HG02973 (cell line): ENCODE results near the gene CRIM1.
A peak's percentile ranks its signal among the peaks of the same experiment; 100 is the strongest.

Experiments used
- ATAC-seq: cut with Tn5 transposase; IDR thresholded peaks from one replicate; pipeline ENCODE4 v1.9.1; 2021; ENCODE audit warnings: moderate library complexity; ENCODE audit not compliant: unreplicated experiment

The CRIM1 gene

GRCh38 chr2:36393738-36394256 is 38.2 kb downstream of the CRIM1 start:
- ATAC-seq: no peak

DNA sequence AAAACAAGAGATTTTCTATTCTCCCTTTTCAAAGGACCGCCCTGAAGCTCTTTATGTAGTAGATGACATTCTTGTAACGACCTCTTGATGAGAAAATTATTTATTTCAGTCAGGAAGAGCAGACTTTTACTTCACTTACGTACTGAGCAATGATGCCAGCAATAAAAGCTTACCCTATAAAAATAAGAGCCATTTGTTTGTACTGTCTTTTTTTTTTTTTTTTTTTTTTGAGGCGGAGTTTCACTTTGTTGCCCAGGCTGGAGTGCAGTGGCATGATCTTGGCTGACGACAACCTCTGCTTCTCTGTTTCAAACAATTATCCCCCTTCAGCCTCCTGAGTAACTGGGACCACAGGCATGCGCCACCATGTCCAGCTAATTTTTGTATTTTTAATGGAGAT is 39.2 kb downstream of the CRIM1 start:
- ATAC-seq: no peak

DNA sequence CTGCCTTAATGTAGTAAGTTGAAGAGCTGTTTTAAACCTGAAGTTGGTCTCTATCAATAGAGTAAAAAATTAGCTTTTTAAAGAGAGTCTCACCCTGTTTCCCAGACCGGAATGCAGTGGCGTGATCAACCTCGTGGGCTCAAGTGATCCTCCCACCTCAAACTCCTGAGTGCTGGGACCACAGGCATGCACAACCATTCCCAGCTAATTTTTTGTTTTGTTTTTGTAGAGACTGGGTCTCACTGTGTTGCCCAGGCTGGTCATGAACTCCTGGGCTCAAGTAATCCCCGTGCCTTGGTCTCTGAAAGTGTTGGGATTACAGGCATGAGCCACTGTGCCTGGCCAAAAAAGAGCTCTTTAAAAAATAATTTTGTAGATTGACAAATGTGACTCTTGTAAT is 40.3 kb downstream of the CRIM1 start:
- ATAC-seq: no peak

DNA sequence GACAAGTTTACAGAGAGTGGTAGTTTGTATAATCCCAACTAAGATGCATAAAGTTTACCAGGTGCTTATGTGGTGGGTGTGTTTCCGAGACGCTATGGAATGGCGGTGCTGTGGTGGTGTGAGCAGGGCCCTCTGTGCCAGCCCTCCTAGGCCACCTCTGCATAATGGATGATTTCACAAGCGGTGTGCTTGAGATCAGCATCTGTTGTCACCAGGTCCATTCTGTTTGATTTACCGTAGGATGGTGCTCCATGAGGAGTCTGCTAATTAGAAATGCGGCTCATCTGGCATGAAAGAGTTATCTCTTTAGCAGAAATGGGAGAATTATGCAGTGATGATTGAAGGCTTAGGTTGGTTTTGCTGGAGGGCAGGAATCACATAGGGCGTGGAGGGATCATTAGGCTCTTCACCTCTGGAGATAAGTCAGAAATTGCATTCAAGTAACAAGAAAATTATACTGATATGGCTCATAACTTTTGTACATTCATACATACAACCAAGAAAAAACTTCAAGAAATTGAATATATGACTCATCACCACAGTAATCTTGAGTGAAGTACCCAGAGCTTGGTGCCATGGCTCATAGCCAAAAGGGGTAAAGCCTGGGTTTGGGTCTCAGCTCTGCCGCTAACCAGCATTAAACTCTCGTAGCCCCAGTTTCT is 41.4 kb downstream of the CRIM1 start:
- no peak for ATAC-seq

DNA sequence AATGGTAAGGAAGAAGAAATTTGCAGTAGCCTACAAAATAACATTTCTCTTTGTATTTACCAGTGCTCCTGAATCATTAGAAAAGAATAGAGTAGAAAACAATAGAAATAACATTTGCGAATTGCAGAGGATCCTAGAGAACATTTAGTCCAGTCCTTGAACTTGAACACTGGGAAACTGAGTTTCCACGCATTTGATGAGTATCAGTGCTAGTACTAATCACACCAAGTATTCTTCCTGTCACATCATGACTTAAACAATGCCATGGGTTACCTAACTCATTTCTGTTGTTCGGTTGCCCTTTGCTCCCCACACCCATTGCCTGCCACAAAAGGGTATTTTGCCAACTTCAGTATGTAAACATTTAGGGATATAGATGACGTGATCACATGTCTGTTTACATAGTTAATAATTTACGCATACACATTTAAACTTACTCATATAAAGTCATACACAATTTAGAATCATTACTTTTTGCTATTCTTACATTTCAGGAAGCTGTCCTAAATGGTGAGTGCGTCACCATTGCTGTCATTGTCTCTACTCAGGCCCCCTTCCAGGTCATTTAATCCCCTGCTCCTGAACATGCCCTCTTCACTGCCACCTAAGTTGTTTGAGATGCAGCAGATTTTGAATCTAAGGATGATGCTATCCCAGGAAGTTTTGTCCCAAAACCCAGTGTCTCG is 42.3 kb downstream of the CRIM1 start:
- ATAC-seq: no peak

GRCh38 chr2:36399050-36399449 is 43.5 kb downstream of the CRIM1 start:
- ATAC-seq: no peak

DNA sequence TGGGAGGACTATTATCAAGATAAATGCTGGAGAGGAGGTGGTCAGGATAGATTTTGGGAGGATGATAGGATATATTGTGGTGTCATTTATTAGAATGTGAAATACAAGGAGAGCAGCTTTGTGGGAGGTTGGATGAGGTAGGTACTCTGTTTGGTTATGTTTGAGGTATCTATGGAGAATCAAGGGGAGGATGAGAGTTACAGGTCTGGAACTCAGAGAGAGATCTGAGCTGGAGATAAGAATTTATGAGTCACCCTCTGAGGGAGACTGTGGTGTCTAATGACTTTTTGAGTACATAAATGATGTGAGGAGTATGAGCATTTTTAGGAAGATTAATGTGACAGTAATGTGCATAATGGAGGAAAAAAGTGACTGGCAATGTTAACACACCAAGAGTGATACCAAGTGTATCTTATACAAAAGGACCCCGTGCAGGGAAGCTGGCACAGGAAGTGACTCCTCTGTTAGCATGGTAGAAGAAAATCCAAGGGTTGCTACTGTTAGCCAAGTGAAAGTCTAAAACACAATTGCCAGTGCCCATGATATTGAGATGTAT is 48.2 kb downstream of the CRIM1 start:
- peak; percentile 65 for ATAC-seq

GRCh38 chr2:36404318-36404717 is 48.7 kb downstream of the CRIM1 start:
- no peak for ATAC-seq

DNA sequence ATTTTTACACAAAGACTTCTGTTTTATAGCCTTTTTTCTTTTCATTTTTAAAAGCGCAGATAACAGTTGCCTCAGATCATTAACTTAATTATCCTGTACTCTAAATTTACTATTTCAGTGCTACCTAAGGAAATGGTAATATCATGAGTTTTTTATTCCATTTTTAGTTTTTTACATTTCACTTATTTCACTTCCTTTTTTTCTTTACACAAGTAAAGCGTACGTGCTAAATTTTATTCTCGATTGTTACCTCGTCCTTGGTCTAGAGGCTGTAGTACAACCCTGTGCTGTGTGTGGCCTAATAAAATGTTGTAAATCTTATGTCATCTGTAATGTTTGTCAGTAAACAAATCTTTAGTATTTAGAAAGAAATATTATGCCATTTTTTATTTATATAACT is 49.2 kb downstream of the CRIM1 start:
- ATAC-seq: no peak

DNA sequence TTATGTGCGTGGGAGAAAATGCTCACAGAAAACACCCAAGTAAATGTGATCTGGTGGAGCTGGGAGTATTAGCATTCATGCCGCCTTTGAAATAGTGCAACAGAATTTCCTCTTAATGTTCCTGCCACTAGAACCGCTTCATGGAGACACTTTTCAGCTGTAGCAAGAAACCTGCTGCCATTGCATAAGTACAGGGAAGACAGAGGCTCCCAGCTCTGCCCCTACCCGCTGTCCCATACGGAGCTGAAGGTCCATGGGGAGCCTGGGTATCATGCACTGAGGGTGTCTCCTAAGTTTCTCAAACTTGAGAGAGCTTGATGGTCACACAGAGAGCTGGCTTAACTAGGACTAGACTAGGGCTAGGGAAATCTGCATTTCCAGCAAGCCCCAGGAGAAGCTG is 49.6 kb downstream of the CRIM1 start:
- ATAC-seq: no peak

DNA sequence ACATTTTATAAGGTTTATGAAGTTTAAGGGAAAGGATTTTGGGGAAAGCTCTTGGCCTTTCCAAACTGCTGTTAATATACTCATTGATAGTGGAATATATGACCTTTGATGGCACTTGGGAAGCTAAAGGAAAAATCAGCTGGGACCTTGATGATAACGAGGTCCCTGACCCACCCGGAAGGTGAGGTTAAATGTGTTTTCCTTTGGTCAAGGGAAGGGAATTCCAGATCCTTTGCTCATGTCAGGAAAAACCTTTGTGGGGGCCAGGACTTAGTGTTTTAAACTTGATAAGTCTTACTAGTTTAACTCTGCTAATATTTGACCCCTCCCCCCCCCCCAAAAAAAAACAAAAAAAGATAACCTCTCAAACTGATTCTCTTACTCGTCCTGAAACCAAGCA is 50.7 kb downstream of the CRIM1 start:
- ATAC-seq: no peak

DNA sequence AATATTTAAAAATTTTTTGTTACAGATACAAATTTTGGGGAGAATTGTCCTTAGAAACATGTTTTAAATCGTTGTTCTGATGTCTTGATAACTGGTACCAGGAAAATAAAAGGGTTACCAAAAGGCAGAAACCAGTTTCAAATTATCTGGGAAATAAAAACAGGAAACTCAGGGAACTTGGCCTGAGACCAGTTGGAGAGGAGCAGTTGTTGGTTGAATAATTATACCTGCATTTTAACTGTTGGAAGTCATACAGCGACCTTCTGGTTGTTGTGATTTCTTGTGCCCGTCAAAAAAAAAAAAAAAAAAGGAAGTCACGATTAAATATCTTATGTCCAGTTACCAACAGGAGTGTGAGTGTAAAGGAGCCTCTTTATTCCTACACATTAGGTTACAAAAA is 51.8 kb downstream of the CRIM1 start:
- ATAC-seq: no peak

GRCh38 chr2:36408198-36408703 is 52.7 kb downstream of the CRIM1 start:
- ATAC-seq: no peak

GRCh38 chr2:36409335-36409734 is 53.8 kb downstream of the CRIM1 start:
- no peak for ATAC-seq

DNA sequence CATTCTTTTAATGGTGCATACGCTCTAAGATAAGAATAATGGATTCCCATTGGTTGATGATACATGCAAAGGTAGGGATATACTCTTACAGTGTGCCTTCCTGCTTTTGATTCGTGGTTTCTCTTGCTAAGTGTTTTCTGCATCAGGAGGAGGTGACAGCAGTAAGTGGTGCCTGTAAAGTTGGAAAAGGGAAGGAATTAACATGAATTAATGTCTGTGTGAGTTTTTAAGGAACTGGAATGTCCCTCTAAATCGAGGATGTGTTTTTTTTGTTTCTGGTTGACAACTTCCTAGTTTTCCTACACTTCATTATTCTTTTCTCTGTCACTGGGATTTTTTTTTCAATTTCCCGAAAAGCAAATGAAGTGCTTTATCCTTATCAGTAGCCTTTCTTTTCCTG is 54.4 kb downstream of the CRIM1 start:
- ATAC-seq: no peak

DNA sequence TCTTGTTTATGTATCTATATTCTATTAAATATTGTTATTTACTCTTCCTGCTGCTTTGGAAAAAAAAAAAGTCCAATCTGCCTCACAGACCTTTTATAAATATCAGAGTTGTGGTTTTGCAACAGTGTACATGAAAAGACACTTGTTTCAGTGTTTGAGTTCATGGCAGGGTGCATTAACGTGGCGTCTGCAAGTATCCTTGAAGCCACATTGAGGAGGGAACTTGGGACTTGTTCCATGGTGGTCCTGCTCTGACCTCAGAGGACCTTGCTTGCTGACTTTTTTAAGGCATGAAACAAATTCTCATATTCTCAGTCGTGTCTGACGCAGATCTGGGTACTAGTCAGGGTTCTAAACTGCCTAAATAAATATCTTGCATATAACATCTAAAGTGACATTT is 55.1 kb downstream of the CRIM1 start:
- ATAC-seq: no peak

DNA sequence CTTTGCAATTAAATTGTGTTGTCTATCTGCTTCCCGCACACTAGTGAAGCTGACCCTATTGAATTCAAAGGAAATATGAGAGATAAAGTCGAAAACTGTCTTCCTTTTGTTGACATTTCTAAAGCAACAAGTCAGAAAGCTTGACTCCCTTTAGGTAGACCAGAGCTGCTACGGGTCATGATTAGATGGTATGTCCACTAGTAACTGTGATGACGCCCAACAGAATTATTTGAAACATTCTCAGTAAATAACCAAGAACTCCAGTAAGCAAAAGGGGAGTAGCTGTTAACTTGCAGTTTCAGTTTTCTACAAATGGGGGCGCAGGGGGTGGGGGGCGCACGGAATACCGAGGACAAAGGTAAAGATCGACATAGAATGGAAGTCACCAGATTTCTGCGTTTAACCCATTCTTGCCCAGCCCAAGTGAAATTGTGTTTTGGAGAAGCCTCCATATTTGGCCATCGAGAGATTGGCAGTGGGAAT is 56.4 kb downstream of the CRIM1 start:
- no peak for ATAC-seq

DNA sequence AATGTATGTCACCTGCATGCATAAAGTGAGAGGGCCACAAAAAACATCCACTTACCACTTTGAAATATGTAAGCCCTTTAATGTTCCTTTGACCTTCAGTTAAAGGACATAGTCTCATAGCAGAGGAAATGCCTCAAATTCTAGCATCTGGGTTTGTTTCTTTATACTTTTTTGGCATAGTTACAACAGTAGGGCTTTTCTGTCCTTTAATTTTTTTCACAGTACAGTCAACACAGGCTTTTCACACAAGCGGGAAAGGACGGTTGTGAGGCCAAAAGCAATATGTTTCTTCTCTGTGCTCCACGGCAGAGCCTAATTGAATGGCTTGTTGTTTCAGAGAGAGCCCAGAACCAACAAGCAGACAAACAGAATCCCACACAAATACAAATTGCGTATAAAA is 57.6 kb downstream of the CRIM1 start:
- ATAC-seq: no peak

DNA sequence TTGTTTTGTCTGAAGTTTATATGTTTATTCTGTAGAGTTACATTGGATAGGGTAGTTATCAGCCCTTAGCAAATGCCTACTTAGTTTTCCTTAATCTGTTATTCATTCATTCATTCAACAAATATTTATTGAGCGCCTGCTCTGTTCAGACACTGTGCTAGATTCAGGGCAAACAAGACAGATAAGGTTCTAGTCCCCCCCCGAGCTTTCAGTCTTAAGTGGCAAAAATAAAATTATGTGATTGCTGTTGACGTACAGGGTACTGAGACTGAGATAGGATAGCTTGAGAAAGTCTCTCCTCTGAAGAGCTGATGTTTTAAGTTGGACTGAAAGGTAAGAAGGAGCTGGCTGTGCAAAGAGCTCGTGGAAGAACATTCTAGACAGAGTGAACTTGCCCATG is 58.7 kb downstream of the CRIM1 start:
- no peak for ATAC-seq

DNA sequence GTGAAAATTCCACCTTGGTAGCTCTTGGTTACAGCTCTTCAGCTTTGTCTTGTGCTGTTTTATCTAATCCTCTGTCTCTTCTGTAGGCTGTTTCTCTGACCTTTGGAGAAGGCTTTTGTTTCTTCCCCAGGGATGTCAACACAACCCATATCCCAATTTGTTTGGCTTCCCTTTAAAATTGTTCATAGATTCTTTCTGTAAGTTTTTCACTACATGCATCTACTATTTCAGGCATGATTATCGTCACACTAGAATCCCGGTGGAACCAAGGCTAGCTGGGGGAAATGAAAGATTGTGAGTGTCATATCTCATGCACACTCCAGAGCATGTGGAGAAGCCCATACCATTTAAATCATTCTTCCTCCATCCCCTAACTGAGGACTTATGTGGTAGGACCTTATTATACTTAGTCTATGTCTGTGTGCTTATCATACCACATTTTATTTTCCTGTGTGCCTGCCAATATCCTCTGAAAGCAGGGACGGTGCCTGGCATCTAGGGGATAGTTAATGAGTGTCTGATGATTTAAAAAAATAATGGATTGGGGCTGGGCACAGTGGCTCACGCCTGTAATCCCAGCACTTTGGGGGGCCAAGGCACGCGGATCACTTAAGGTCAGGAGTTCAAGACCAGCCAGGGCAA is 59.9 kb downstream of the CRIM1 start:
- ATAC-seq: no peak

DNA sequence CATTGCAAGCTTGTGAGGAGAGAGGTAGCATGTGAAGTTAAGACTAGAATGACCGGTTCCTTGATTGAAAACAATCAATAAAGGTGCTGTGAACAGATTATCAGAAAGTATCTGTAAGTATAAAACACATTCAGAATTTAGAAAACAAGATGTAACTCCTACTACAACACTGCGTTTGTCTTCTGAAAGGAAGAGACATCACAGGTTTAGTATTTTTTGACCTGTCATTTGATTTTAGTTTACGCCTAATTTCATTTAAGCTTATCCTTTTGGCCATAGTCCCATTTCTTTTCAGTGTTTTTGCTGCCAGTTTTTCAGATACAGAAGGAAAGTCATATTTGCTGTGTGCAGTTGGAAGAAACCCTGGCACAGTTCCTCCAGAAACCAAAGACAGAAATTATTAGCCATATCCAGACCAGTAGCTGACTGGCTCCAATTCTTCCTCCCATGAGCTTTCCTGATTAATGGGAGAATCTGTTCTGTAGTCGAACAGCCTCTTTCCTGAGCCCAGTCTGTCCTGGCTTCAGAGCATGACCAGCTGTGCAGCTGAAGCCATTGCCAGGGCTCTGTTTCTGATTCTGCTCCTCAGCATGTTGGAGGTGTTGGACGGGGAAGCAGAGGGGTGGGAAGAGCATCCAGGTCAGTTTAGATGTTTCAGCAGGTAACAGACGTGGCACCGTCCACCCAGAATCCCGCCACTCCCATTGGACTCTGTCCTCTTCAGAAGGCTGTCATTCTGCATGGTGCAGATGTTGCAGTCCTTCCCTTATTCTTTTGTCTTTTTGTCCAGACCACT is 61.0 kb downstream of the CRIM1 start:
- ATAC-seq: no peak
